Skeletal muscle satellite cell (primary cell): Measurements from ENCODE around the gene LEPROT.
A peak's percentile ranks its signal among the peaks of the same experiment; 100 is the strongest.

Experiments used
- H3K27me3 ChIP-seq: 2 replicates; pipeline ENCODE4 v1.7.0; 2013; ENCODE audit warnings: low read length; ENCODE audit not compliant: control insufficient read depth, insufficient read depth
- H3K36me3 ChIP-seq: 2 replicates; pipeline ENCODE4 v1.7.0; 2013; ENCODE audit warnings: mild to moderate bottlenecking, control low read depth, low read length; ENCODE audit not compliant: insufficient read depth
- H3K4me1 ChIP-seq: 2 replicates; pipeline ENCODE4 v1.7.0; 2013; ENCODE audit warnings: low read length; ENCODE audit not compliant: control insufficient read depth, insufficient read depth
- H3K4me2 ChIP-seq: 2 replicates; pipeline ENCODE4 v1.7.0; 2013; ENCODE audit warnings: mild to moderate bottlenecking, low read length
- H3K4me3 ChIP-seq: 2 replicates; pipeline ENCODE4 v1.7.0; 2013; ENCODE audit warnings: low read length
- H3K9ac ChIP-seq: 2 replicates; pipeline ENCODE4 v1.7.0; 2013; ENCODE audit warnings: mild to moderate bottlenecking, low read depth, low read length, moderate library complexity
- H3K9me3 ChIP-seq: replicated peaks from 2 replicates; pipeline ENCODE4 v1.7.0; 2013; ENCODE audit warnings: mild to moderate bottlenecking, control low read depth, low read length

LEPROT gene

GRCh38 chr1:65412984-65413375, 7.5 kb upstream of the LEPROT start:
- Histone ChIP-seq H3K4me3 (no peak overlapping the region), H3K36me3 (no peaks in the 10 kb centered on the region), H3K9ac (no peak overlapping the region), H3K9me3 (no peaks in the 10 kb centered on the region), H3K4me2 (no peak overlapping the region), H3K4me1 (peaks cover 14% of the 10 kb centered on the region), H3K27me3 (no peaks in the 10 kb centered on the region)

GRCh38 chr1:65414538-65414937, 5.9 kb upstream of the LEPROT start:
- Histone ChIP-seq H3K9ac (no peak overlapping the region), H3K36me3 (no peaks in the 10 kb centered on the region), H3K4me2 (no peak overlapping the region), H3K9me3 (no peaks in the 10 kb centered on the region), H3K27me3 (no peaks in the 10 kb centered on the region), H3K4me1 (peaks cover 21% of the 10 kb centered on the region), H3K4me3 (no peak overlapping the region)

GRCh38 chr1:65416767-65417166, 3.7 kb upstream of the LEPROT start:
- H3K9ac ChIP-seq, result no peak overlapping the region
- no peak overlapping the region for H3K4me2 ChIP-seq
- H3K9me3 ChIP-seq, result no peaks in the 10 kb centered on the region
- no peaks in the 10 kb centered on the region for H3K27me3 ChIP-seq
- H3K36me3 ChIP-seq, result no peaks in the 10 kb centered on the region
- H3K4me1 ChIP-seq, result peaks cover 26% of the 10 kb centered on the region
- H3K4me3 ChIP-seq, result no peak overlapping the region

GRCh38 chr1:65417729-65418128, 2.7 kb upstream of the LEPROT start:
- Histone ChIP-seq H3K9ac (no peak overlapping the region), H3K9me3 (no peaks in the 10 kb centered on the region), H3K27me3 (no peaks in the 10 kb centered on the region), H3K4me3 (no peak overlapping the region), H3K36me3 (no peaks in the 10 kb centered on the region), H3K4me2 (no peak overlapping the region), H3K4me1 (peaks cover 26% of the 10 kb centered on the region)

GRCh38 chr1:65418522-65419185, 1.8 kb upstream of the LEPROT start:
- Histone ChIP-seq H3K4me3 (no peak overlapping the region), H3K9me3 (no peaks in the 10 kb centered on the region), H3K27me3 (no peaks in the 10 kb centered on the region), H3K36me3 (no peaks in the 10 kb centered on the region), H3K9ac (peak overlapping the region; percentile 87), H3K4me1 (peaks cover 34% of the 10 kb centered on the region), H3K4me2 (no peak overlapping the region)

- peak overlapping the region; percentile 81 for H3K4me3 ChIP-seq
- H3K9me3 ChIP-seq, result no peaks in the 10 kb centered on the region
- H3K9ac ChIP-seq, result peak overlapping the region; percentile 100
- no peaks in the 10 kb centered on the region for H3K36me3 ChIP-seq
- peaks cover 47% of the 10 kb centered on the region for H3K4me1 ChIP-seq
- H3K27me3 ChIP-seq, result no peaks in the 10 kb centered on the region
- H3K4me2 ChIP-seq, result peak overlapping the region; percentile 96
Observed at GRCh38 chr1:65419681-65420589, 533 bp upstream of the LEPROT start.

- no peaks in the 10 kb centered on the region for H3K9me3 ChIP-seq
- H3K4me1 ChIP-seq, result peaks cover 62% of the 10 kb centered on the region
- peak overlapping the region; percentile 100 for H3K9ac ChIP-seq
- peaks cover 12% of the 10 kb centered on the region for H3K36me3 ChIP-seq
- no peaks in the 10 kb centered on the region for H3K27me3 ChIP-seq
- H3K4me2 ChIP-seq, result peak overlapping the region; percentile 85
- peak overlapping the region; percentile 74 for H3K4me3 ChIP-seq
Observed at GRCh38 chr1:65421351-65422025, 1.0 kb downstream of the LEPROT start.

GRCh38 chr1:65422241-65423203, 2.1 kb downstream of the LEPROT start:
- Histone ChIP-seq H3K9ac (peak overlapping the region; percentile 100), H3K4me3 (peak overlapping the region; percentile 74), H3K4me2 (peak overlapping the region; percentile 85), H3K36me3 (peaks cover 22% of the 10 kb centered on the region), H3K9me3 (no peaks in the 10 kb centered on the region), H3K4me1 (peaks cover 63% of the 10 kb centered on the region), H3K27me3 (no peaks in the 10 kb centered on the region)

- peak overlapping the region; percentile 66 for H3K9ac ChIP-seq
Observed at GRCh38 chr1:65423884-65424572, 3.6 kb downstream of the LEPROT start.

GRCh38 chr1:65424573-65424889, 4.1 kb downstream of the LEPROT start:
- H3K27me3 ChIP-seq, result no peaks in the 10 kb centered on the region
- H3K4me3 ChIP-seq, result peak overlapping the region; percentile 34
- H3K36me3 ChIP-seq, result peaks cover 38% of the 10 kb centered on the region
- H3K4me2 ChIP-seq, result peak overlapping the region; percentile 85
- H3K9me3 ChIP-seq, result no peaks in the 10 kb centered on the region
- peak overlapping the region; percentile 66 for H3K9ac ChIP-seq
- peaks cover 59% of the 10 kb centered on the region for H3K4me1 ChIP-seq

More at GRCh38 chr1:65423884-65424572, 3.6 kb downstream of the LEPROT start:
- H3K27me3 ChIP-seq, result no peaks in the 10 kb centered on the region
- no peaks in the 10 kb centered on the region for H3K9me3 ChIP-seq
- H3K4me2 ChIP-seq, result peak overlapping the region; percentile 85
- H3K36me3 ChIP-seq, result peaks cover 34% of the 10 kb centered on the region
- H3K4me1 ChIP-seq, result peaks cover 59% of the 10 kb centered on the region
- no peak overlapping the region for H3K4me3 ChIP-seq
